Left lobe of liver (tissue), 2 donors: ENCODE results near the gene B4GALT4. TPM values are rescaled to one million over a fixed set of nuclear protein-coding genes. Genes with fewer than 3 reads are reported as not detected.

Source experiments
- ATAC-seq: fragments of 200-7000 bp; cut with Tn5 transposase; one replicate; pipeline ENCODE4 v1.9.1; 2020; ENCODE audit warnings: mild to moderate bottlenecking, moderate library complexity
- DNase-seq: peaks from one replicate; pipeline ENCODE4 v3.0.0-alpha.2; 2020; ENCODE audit warnings: low spot score
- total RNA-seq: library from RNA; stranded (reverse); gene quantifications from one replicate; pipeline ENCODE4 v1.2.1, GENCODE V29; 2021
- donor health status: DM: no; HTN: no; CAD: no; lungs with moderate emphysema.
- donor health status: DM: no; HTN: yes; CAD: no.

B4GALT4 gene
- total RNA-seq, 1 donor from 2014 or later: 7.5 TPM

GRCh38 chr3:119238363-119238762 lies 2.3 kb downstream of the B4GALT4 start:
- ATAC-seq: no peak
- DNase-seq: no peak

GRCh38 chr3:119237299-119237698 lies 3.4 kb downstream of the B4GALT4 start:
- no peak for DNase-seq
- no peak for ATAC-seq

- DNase-seq: no peak
- ATAC-seq: no peak
Observed at GRCh38 chr3:119236756-119237155, 3.9 kb downstream of the B4GALT4 start.

- no peak for ATAC-seq
- no peak for DNase-seq
Observed at GRCh38 chr3:119235151-119235550, 5.5 kb downstream of the B4GALT4 start.

- no peak for ATAC-seq
Observed at GRCh38 chr3:119234610-119235009, 6.1 kb downstream of the B4GALT4 start.

GRCh38 chr3:119230745-119231144 lies 9.9 kb downstream of the B4GALT4 start:
- DNase-seq: no peak
- no peak for ATAC-seq

More at GRCh38 chr3:119234610-119235009, 6.1 kb downstream of the B4GALT4 start:
- no peak for DNase-seq

GRCh38 chr3:119230071-119230470 lies 10.6 kb downstream of the B4GALT4 start:
- DNase-seq (no peak), ATAC-seq (no peak)

GRCh38 chr3:119229190-119229589 lies 11.5 kb downstream of the B4GALT4 start:
- DNase-seq: no peak
- no peak for ATAC-seq

- ATAC-seq: no peak
Observed at GRCh38 chr3:119228373-119229145, 12.1 kb downstream of the B4GALT4 start.

GRCh38 chr3:119227070-119227850 lies 13.4 kb downstream of the B4GALT4 start:
- DNase-seq (no peak), ATAC-seq (peak; percentile 52)

More at GRCh38 chr3:119228373-119229145, 12.1 kb downstream of the B4GALT4 start:
- no peak for DNase-seq

- DNase-seq: no peak
- ATAC-seq: no peak
Observed at GRCh38 chr3:119225121-119225520, 15.6 kb downstream of the B4GALT4 start.

- DNase-seq: no peak
- ATAC-seq: no peak
Observed at GRCh38 chr3:119223511-119223910, 17.2 kb downstream of the B4GALT4 start.

- ATAC-seq: no peak
Observed at GRCh38 chr3:119222391-119222790, 18.3 kb downstream of the B4GALT4 start.

GRCh38 chr3:119221779-119222320 lies 18.8 kb downstream of the B4GALT4 start:
- no peak for DNase-seq
- no peak for ATAC-seq

More at GRCh38 chr3:119222391-119222790, 18.3 kb downstream of the B4GALT4 start:
- no peak for DNase-seq

- DNase-seq (no peak), ATAC-seq (peak; percentile 68)
Observed at GRCh38 chr3:119220970-119221667, 19.6 kb downstream of the B4GALT4 start.

- ATAC-seq (no peak), DNase-seq (no peak)
Observed at GRCh38 chr3:119220198-119220597, 20.5 kb downstream of the B4GALT4 start.

GRCh38 chr3:119219069-119219468 lies 21.6 kb downstream of the B4GALT4 start:
- no peak for DNase-seq
- ATAC-seq: no peak

GRCh38 chr3:119211803-119212202 lies 28.9 kb downstream of the B4GALT4 start:
- ATAC-seq: no peak
- no peak for DNase-seq

- DNase-seq (no peak), ATAC-seq (peak; percentile 16)
Observed at GRCh38 chr3:119211193-119211592, 29.5 kb downstream of the B4GALT4 start.

- no peak for ATAC-seq
- DNase-seq: no peak
Observed at GRCh38 chr3:119207512-119207875, 33.2 kb downstream of the B4GALT4 start.
